ENCODE measurements around the gene NOD2.

DNA sequence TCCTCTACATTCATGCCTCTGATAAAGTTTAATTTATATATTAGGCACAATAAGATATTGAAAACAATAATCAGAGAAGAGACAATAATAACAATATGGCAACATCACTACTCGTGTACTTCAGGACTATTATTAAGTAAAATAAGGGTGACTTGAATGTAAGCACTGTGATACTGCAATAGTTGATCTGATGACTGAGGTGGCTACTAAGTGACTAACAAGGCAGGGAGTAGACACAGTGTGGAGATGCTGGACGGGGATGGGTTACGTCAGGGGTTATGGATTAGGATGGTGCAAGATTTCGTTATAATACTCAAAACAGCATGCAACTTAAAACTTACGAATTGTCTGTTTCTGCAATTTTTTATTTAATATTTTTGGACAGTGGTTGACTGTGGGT, 81.0 kb downstream of the NOD2 start:
- TF ChIP-seq, protein P1, sequence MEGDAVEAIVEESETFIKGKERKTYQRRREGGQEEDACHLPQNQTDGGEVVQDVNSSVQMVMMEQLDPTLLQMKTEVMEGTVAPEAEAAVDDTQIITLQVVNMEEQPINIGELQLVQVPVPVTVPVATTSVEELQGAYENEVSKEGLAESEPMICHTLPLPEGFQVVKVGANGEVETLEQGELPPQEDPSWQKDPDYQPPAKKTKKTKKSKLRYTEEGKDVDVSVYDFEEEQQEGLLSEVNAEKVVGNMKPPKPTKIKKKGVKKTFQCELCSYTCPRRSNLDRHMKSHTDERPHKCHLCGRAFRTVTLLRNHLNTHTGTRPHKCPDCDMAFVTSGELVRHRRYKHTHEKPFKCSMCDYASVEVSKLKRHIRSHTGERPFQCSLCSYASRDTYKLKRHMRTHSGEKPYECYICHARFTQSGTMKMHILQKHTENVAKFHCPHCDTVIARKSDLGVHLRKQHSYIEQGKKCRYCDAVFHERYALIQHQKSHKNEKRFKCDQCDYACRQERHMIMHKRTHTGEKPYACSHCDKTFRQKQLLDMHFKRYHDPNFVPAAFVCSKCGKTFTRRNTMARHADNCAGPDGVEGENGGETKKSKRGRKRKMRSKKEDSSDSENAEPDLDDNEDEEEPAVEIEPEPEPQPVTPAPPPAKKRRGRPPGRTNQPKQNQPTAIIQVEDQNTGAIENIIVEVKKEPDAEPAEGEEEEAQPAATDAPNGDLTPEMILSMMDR (IDR thresholded peaks at IDR 0.05): no peak
- no peak for TF ChIP-seq POLR2A (IDR thresholded peaks at IDR 0.05)
